LNCaP clone FGC (cell line): ENCODE results near the gene LIX1.
"Not testable (repeated sequence)": the region's sequence is repeated elsewhere in the genome, so short reads cannot be mapped to it uniquely, and the experiment has no call there.

ENCODE experiments used
- DNase-seq: peaks from one replicate; pipeline ENCODE4 v3.0.0-alpha.2; 2011; ENCODE audit warnings: low read depth
- H3K4me3 ChIP-seq: 2 replicates; pipeline ENCODE4 v1.5.1; 2011; ENCODE audit warnings: mild to moderate bottlenecking, low read depth, low read length, control low read depth
- CTCF ChIP-seq: IDR thresholded peaks from 2 replicates; pipeline ENCODE4 v1.5.1; 2012; ENCODE audit warnings: mild to moderate bottlenecking; ENCODE audit not compliant: control insufficient read depth, insufficient read depth; ENCODE audit errors: extremely low read depth

LIX1 gene

GRCh38 chr5:97142521-97143254 lies at the start of gene LIX1:
LIX1 (minus strand) TSS chr5:97142611; CDS start chr5:97142576, 35 bp downstream.
- TF ChIP-seq CTCF, result peak; percentile 78
- no peak for DNase-seq
- H3K4me3 ChIP-seq, result no peak within 1 kb of the TSS

DNA sequence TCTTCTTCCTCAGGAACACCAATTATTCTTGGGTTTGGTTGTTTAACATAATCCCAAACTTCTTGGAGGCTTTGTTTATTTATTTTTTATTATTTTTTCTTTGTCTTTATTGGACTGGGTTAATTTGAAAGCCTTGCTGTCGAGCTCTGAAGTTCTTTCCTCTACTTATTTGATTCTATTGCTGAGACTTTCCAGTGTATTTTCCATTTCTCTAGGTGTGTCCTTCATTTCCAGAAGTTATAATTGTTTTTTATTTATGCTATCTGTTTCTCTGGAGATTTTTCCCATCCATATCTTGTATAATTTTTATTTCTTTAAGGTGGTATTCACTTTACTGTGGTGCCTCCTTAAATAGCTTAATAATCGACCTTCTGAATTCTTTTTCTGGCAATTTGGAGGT lies 49.5 kb upstream of the LIX1 start:
- TF ChIP-seq CTCF, result no peak
- H3K4me3 ChIP-seq, result no peak overlapping the region
- DNase-seq, result no peak

DNA sequence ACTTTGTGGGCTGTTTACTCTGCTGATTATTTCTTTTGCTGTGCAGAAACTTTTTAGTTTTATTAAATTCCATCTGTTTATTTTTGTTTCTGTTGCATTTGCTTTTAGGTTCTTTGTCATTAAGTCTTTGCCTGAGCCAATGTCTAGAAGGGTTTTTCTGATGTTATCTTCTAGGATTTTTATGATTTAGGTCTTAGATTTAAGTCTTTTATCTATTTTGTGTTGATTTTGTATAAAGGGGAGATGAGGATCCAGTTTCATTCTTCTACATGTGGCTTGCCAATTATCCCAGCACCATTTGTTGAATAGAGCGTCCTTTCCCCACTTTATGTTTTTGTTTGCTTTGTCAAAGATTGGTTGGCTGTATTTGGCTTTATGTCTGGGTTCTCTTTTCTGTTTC lies 47.1 kb upstream of the LIX1 start:
- not testable (repeated sequence) for DNase-seq, H3K4me3 ChIP-seq

DNA sequence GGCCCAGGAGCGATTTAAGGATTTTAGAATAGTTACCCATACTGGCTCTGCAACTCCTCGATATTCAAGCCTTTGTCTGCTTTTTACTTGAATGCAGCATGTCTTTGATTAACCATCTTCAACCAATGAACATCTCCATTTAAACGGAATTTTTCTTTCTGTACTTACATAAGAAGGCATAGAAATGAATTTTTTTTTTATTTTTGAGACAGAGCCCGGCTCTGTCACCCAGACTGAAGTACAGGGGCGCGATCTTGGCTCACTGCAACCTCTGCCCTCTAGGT lies 41.5 kb upstream of the LIX1 start:
- no peak for TF ChIP-seq CTCF
- DNase-seq, result no peak

DNA sequence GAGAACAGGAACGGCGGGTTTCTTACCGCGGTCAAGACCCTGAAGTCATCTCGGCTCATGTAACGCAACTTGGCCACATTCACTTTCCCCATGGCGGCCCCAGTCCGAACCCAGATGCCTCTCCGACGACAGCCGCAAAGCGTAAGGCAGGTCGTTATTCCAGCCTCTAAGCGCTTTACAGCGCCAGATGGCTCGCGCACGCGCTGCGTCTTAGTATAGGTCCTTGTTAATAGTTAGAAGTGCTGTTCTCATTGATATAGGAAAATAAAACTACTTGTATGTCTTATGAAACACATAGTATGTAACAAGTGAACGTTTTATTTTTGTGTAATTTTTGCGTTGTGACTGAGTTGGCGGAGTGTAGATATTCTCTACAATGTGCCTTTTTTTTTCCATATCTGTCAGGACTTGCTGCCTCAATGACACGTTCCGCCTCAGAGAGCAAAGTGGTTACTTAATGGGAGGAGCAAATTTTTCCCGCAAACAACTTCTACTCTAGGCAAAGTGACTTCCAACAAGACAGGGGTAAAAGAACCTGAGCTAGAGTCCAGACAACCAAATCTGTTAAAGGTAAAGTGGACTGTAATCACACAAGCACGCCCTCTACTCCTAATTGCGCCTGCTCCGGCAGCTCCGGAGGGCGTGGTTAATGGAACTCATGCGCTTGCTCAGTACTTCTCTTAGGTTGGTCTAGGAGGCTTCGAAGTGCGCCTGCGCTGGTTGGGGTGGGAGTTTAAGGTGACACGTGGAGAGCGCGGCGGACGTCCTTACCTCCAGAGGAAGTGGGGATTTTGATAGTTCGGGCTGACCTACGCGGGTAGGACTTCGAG lies 40.9 kb upstream of the LIX1 start, which contains the start of gene RIOK2:
Gene RIOK2 (minus strand): TSS at position 148 of the 830 bp plus-strand sequence. CDS start 56 bp downstream, at position 92.
- peak; percentile 94 for DNase-seq
- no peak for TF ChIP-seq CTCF
- H3K4me3 ChIP-seq, result peak within 1 kb of the TSS; percentile 96

More for the DNA sequence above, 41.5 kb upstream of the LIX1 start:
- peak overlapping the region; percentile 96 for H3K4me3 ChIP-seq

DNA sequence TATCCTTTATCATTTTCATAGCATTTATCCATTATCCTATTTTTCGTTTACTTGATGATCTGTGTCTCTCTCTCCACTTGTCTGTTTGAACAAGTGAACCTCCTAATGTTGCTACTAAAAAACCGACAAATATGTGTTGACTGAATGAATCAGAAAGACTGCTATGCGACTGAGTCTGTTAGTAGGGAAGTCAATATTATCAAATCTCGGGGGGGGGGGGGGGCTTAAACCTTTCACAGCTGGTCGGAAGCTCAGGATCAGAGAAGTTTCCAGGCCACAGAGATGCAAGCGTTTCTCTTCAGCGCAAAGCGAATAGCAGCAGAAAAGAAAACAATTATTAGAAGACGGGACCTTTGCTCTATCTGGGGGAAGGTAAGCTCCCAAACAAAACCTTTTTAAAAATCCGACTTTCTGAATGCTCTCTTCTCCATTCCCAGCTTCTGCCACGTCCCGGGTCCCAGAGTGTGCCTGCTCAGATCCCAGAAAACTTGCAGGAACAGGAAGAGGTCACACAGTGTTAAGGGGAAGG lies 40.2 kb upstream of the LIX1 start:
- no peak for DNase-seq
- peak overlapping the region; percentile 96 for H3K4me3 ChIP-seq
- TF ChIP-seq CTCF, result no peak

DNA sequence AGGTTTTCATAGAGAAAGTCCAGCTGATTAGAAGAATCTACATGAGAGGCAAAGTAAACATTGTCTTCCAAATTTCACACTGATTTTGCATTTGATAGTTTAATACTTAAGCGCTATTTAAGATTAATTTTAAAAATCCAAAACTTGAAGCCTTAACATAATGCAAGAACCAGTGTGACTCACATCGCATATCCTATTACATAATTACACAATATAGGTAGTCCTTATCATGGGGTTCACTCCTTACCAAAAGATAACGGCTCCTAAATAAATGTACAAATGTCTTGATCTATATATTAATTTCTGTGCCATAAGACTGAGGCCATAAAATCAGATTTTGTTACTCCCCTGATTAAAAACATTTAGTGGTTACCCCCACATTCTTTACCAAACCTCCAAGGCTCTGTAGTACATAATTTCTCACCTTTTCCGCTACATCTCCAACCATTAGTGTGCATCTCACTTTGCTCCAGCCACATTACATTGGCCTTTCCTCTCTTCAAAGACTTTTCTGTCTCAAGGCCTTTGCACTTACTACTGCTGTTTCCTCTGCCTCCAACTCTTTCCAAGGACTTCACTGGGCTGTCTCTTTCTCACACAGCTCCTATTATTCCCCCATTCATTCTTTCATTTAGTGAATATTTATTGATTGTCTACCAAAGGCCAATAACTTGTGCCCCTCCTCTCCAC lies 39.6 kb upstream of the LIX1 start:
- no peak for TF ChIP-seq CTCF
- H3K4me3 ChIP-seq, result peak overlapping the region; percentile 96
- DNase-seq, result no peak

DNA sequence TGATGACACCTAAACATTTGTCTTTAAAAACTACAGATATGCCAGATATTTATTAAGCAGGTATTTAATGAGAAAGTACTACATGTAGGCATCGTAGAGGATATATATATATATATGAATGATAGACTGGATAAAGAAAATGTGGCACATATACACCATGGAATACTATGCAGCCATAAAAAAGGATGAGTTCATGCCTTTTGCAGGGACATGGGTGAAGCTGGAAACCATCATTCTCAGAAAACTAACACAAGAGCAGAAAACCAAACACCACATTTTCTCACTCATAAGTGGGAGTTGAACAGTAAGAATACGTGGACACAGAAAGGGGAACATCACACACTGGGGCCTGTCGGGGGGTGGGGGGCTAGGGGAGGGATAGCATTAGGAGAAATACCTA lies 37.0 kb upstream of the LIX1 start:
- not testable (repeated sequence) for H3K4me3 ChIP-seq, DNase-seq
